ENCODE data around the gene PHF2. TPM values are rescaled to one million over a fixed set of nuclear protein-coding genes. Genes with fewer than 3 reads are reported as not detected.

PHF2 gene
- total and polyA plus RNA-seq, 2 donors (not counting 1 experiment from before 2014, with no cell fraction given) = 11.0 to 28.8 TPM

DNA sequence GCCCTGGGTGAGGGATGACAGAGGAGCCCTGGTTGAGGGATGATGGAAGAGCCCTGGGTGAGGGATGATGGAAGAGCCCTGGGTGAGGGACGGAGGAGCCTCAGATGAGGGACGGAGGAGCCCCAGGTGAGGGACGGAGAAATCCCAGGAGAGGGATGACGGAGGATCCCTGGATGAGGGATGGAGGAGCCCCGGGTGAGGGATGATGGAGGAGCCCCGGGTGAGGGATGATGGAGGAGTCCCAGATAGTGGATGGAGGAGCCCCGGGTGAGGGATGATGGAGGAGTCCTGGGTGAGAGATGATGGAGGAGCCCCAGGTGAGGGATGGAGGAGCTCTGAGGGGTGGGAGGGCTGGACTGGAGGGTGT, 10.9 kb downstream of the PHF2 start:
- ATAC-seq (ENCODE audit: low read depth) = no peak
- Histone ChIP-seq H3K9ac (ENCODE audit: low read length) (no peak overlapping the region), H4K20me1 (ENCODE audit: control insufficient read depth, insufficient read depth, low read length, poor library complexity, severe bottlenecking) (peaks cover 41% of the 10 kb centered on the region), H3K9me3 (ENCODE audit: control extremely low read depth in 1 of 3, control insufficient read depth in 2 of 3, insufficient read depth in 1 of 3, low read length in 2 of 3) (peaks cover 0 to 6% (median 0%) of the 10 kb centered on the region in 3 donors), H3K4me1 (ENCODE audit: control insufficient read depth in 2 of 2, insufficient read depth in 2 of 2, low read length in 2 of 2) (no peaks in the 10 kb centered on the region), H3K36me3 (replicated peaks in 1 of 2; ENCODE audit: control extremely low read depth in 1 of 2, control insufficient read depth in 1 of 2, extremely low read depth in 1 of 2, insufficient read depth in 2 of 2, low read length in 1 of 2) (no peaks in the 10 kb centered on the region), H3K4me2 (replicated peaks; ENCODE audit: low read depth, low read length, poor library complexity, severe bottlenecking) (no peak overlapping the region), H3K4me3 (ENCODE audit: control extremely low read depth in 1 of 5, extremely low read depth in 1 of 5, insufficient read depth in 1 of 5, low read depth in 2 of 5, low read length in 4 of 5) (no peak overlapping the region), H3K79me2 (ENCODE audit: control insufficient read depth, insufficient read depth, low read length) (peaks cover 73% of the 10 kb centered on the region), H3K27me3 (replicated peaks in 1 of 4; ENCODE audit: control extremely low read depth in 1 of 4, control insufficient read depth in 3 of 4, insufficient read depth in 4 of 4, low read length in 3 of 4) (no peaks in the 10 kb centered on the region), H2AFZ (ENCODE audit: insufficient read depth, low read depth, low read length, poor library complexity, severe bottlenecking) (no peak overlapping the region), H3K27ac (ENCODE audit: low read length in 2 of 2) (no peak overlapping the region)
- Mint-ChIP-seq H3K27me3 (no peaks in the 10 kb centered on the region), H3K9me3 (ENCODE audit: insufficient read depth) (peaks cover 5% of the 10 kb centered on the region), H3K4me1 (peaks cover 32% of the 10 kb centered on the region), H3K4me3 (no peak overlapping the region), H3K27ac (no peak overlapping the region)
- no peak for TF ChIP-seq EZH2 (IDR thresholded peaks at IDR 0.05; ENCODE audit: borderline replicate concordance, insufficient read depth, low read depth, low read length, poor library complexity, severe bottlenecking)
- TF ChIP-seq, protein P1, sequence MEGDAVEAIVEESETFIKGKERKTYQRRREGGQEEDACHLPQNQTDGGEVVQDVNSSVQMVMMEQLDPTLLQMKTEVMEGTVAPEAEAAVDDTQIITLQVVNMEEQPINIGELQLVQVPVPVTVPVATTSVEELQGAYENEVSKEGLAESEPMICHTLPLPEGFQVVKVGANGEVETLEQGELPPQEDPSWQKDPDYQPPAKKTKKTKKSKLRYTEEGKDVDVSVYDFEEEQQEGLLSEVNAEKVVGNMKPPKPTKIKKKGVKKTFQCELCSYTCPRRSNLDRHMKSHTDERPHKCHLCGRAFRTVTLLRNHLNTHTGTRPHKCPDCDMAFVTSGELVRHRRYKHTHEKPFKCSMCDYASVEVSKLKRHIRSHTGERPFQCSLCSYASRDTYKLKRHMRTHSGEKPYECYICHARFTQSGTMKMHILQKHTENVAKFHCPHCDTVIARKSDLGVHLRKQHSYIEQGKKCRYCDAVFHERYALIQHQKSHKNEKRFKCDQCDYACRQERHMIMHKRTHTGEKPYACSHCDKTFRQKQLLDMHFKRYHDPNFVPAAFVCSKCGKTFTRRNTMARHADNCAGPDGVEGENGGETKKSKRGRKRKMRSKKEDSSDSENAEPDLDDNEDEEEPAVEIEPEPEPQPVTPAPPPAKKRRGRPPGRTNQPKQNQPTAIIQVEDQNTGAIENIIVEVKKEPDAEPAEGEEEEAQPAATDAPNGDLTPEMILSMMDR (IDR thresholded peaks at IDR 0.05) = no peak
- CTCF ChIA-PET = no interaction called here
- no peak for DNase-seq
- intact Hi-C loops (cut with micrococcal nuclease) = no loop called here
- POLR2A ChIA-PET = no interaction called here
- WGBS (ENCODE audit: insufficient coverage) = 97% methylated on average over 7 of the region's 7 CpGs

DNA sequence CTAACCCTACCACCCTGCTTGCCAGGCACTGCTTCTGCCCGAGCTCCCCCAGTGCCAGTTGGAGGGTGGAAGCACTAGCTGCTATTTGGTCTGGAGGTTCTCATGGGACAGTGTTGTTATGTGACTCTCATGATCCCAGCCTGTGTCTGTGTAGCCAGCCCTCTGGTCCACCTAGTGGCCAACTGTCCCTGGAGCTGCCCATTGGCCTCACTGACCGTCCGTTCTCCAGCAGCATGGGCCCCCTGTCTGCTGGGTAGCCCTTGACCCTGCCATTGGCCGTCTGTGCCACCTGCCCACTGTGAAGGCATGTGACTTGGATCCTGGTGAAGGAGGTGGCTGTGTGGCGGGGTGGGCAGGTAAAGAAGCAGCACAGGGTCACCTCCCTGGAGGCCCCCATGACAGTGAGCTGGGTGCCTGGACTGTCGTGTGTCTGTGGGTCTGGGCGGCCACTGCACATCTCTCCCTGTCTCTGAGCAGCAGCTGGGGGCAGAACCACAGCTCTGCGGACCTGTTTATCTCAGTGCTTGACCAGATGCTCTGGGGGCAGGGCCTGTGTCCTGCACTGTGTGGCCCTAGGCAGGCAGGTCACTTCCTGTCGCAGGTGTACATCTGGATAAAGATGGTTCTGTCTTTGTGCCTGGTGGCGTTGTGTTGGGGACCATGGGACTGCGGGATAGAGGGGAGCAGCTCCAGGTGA, 11.4 kb downstream of the PHF2 start:
- no peaks in the 10 kb centered on the region for H3K36me3 ChIP-seq (replicated peaks in 1 of 2; ENCODE audit: control extremely low read depth in 1 of 2, control insufficient read depth in 1 of 2, extremely low read depth in 1 of 2, insufficient read depth in 2 of 2, low read length in 1 of 2)
- Mint-ChIP-seq H3K4me3 (no peak overlapping the region), H3K9me3 (ENCODE audit: insufficient read depth) (peaks cover 5% of the 10 kb centered on the region), H3K27ac (no peak overlapping the region), H3K4me1 (peaks cover 32% of the 10 kb centered on the region), H3K27me3 (no peaks in the 10 kb centered on the region)
- peaks cover 74% of the 10 kb centered on the region for H3K79me2 ChIP-seq (ENCODE audit: control insufficient read depth, insufficient read depth, low read length)
- TF ChIP-seq EZH2 (IDR thresholded peaks at IDR 0.05; ENCODE audit: borderline replicate concordance, insufficient read depth, low read depth, low read length, poor library complexity, severe bottlenecking) = no peak
- TF ChIP-seq, protein P1 (IDR thresholded peaks at IDR 0.05) = no peak
- H3K9me3 ChIP-seq (ENCODE audit: control extremely low read depth in 1 of 3, control insufficient read depth in 2 of 3, insufficient read depth in 1 of 3, low read length in 2 of 3) = peaks cover 0 to 6% (median 0%) of the 10 kb centered on the region in 3 donors
- H4K20me1 ChIP-seq (ENCODE audit: control insufficient read depth, insufficient read depth, low read length, poor library complexity, severe bottlenecking) = peaks cover 41% of the 10 kb centered on the region
- ATAC-seq (ENCODE audit: low read depth) (no peak), DNase-seq (no peak)
- WGBS (ENCODE audit: insufficient coverage) = 96% methylated on average over 10 of the region's 11 CpGs
- H3K9ac ChIP-seq (ENCODE audit: low read length) = no peak overlapping the region
- no peak overlapping the region for H3K27ac ChIP-seq (ENCODE audit: low read length in 2 of 2)
- intact Hi-C loops (cut with micrococcal nuclease) = no loop called here
- H3K4me3 ChIP-seq (ENCODE audit: control extremely low read depth in 1 of 5, extremely low read depth in 1 of 5, insufficient read depth in 1 of 5, low read depth in 2 of 5, low read length in 4 of 5) = no peak overlapping the region
- no peaks in the 10 kb centered on the region for H3K27me3 ChIP-seq (replicated peaks in 1 of 4; ENCODE audit: control extremely low read depth in 1 of 4, control insufficient read depth in 3 of 4, insufficient read depth in 4 of 4, low read length in 3 of 4)
- H3K4me1 ChIP-seq (ENCODE audit: control insufficient read depth in 2 of 2, insufficient read depth in 2 of 2, low read length in 2 of 2) = no peaks in the 10 kb centered on the region
- no peak overlapping the region for H2AFZ ChIP-seq (ENCODE audit: insufficient read depth, low read depth, low read length, poor library complexity, severe bottlenecking)
- H3K4me2 ChIP-seq (replicated peaks; ENCODE audit: low read depth, low read length, poor library complexity, severe bottlenecking) = no peak overlapping the region
- CTCF ChIA-PET = no interaction called here
- POLR2A ChIA-PET = no interaction called here
